ENCODE measurements around the gene IFT27.

- no peak for TF ChIP-seq CTCF (conservative IDR thresholded peaks at IDR 0.05; ENCODE audit: low read depth, low read length)
- no peak for TF ChIP-seq EZH2 (IDR thresholded peaks at IDR 0.05; ENCODE audit: low read length, unreplicated experiment)
- no peak for TF ChIP-seq EZH2phosphoT487 (IDR thresholded peaks at IDR 0.05; ENCODE audit: borderline replicate concordance, low read length)
These were observed 22.7 kb downstream of the IFT27 start for GRCh38 chr22:36753120-36753802.
